NCI-H2081 treated with DMSO at 0.1 percent for 48 hours (cell line): ENCODE measurements around the gene PHLDA3.

ENCODE experiments used
- DNase-seq: peaks from one replicate; lab custom pipeline; 2025; lab: John Stamatoyannopoulos, UW

The PHLDA3 gene

GRCh38 chr1:201461645-201462441 lies 7.1 kb downstream of the PHLDA3 start:
- no peak for DNase-seq

- DNase-seq: no peak
Measured at GRCh38 chr1:201460814-201461644, 8.0 kb downstream of the PHLDA3 start.

- no peak for DNase-seq
Measured at GRCh38 chr1:201459775-201460174, 9.2 kb downstream of the PHLDA3 start.

GRCh38 chr1:201459052-201459451 lies 9.9 kb downstream of the PHLDA3 start:
- DNase-seq: no peak

GRCh38 chr1:201457508-201457960 lies 11.5 kb downstream of the PHLDA3 start:
- no peak for DNase-seq

- no peak for DNase-seq
Measured at GRCh38 chr1:201456499-201457309, 12.3 kb downstream of the PHLDA3 start.

- no peak for DNase-seq
Measured at GRCh38 chr1:201455098-201455497, 13.9 kb downstream of the PHLDA3 start.

GRCh38 chr1:201454608-201455007 lies 14.4 kb downstream of the PHLDA3 start:
- DNase-seq: no peak

GRCh38 chr1:201452866-201453265 lies 16.1 kb downstream of the PHLDA3 start:
- no peak for DNase-seq

GRCh38 chr1:201450721-201451291 lies 18.2 kb downstream of the PHLDA3 start:
- no peak for DNase-seq

- no peak for DNase-seq
Measured at GRCh38 chr1:201448990-201449389, 20.0 kb downstream of the PHLDA3 start.

- no peak for DNase-seq
Measured at GRCh38 chr1:201447903-201448871, 20.8 kb downstream of the PHLDA3 start.

- DNase-seq: no peak
Measured at GRCh38 chr1:201445310-201445709, 23.7 kb downstream of the PHLDA3 start.

- DNase-seq: no peak
Measured at GRCh38 chr1:201444792-201445191, 24.2 kb downstream of the PHLDA3 start.

- DNase-seq: no peak
Measured at GRCh38 chr1:201443747-201444146, 25.2 kb downstream of the PHLDA3 start.

GRCh38 chr1:201436969-201437368 lies 32.0 kb downstream of the PHLDA3 start:
- no peak for DNase-seq

- no peak for DNase-seq
Measured at GRCh38 chr1:201436393-201436792, 32.6 kb downstream of the PHLDA3 start.

GRCh38 chr1:201434266-201434665 lies 34.7 kb downstream of the PHLDA3 start:
- DNase-seq: no peak

- DNase-seq: no peak
Measured at GRCh38 chr1:201433609-201434008, 35.4 kb downstream of the PHLDA3 start.

- DNase-seq: no peak
Measured at GRCh38 chr1:201430776-201431175, 38.2 kb downstream of the PHLDA3 start.
